Purkinje cell (primary cell): ENCODE results near the gene MTA2. TPM values are rescaled to one million over a fixed set of nuclear protein-coding genes. Genes with fewer than 3 reads are reported as not detected.

Source experiments
- polyA plus RNA-seq: library from polyadenylated mRNA; unstranded; fragments of >200 nt; fragmentation: Nextera tagmentation; gene quantifications from 2 replicates; pipeline ENCODE4 v1.2.1, GENCODE V29; 2014

The MTA2 gene
- 0.60 and 0.63 TPM in 2 replicates for polyA plus RNA-seq

DNA sequence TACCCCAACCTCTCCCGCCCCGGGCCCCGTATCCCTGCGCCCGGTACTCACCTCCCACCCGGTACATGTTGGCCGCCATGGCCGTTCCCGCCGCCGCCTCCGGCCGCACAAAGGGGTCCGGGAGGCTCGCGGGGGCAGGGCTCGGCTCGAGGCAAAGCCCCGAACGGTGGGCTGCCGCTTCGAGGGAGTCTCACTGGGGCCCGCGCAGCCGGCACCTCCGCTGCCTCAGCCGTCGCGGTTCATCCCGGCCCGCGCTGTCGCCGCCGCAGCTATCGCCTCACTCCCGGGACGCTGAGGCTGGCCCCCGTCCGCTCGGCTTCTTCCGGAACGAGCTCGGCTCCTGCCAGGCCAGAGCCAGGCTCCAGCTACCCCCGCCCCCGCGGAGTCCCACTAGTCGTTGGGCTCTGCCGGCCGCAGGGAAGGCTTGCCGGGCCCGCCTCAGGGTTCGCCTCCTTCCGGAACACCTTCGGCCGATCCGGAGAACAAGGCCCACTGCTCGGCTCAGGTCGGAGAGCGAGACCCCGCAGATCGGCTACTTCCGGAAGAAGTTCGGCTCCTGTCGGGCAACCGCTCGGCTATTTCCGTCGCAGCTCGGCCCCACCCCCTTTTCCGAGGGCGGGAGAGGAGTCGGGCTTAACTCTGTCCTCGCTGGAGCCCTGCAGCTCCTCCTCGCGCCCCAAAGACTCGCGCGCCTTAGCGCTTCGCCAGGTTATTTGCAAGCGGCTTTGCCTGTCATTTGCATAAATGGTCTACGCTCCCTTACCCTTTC lies at the start of gene MTA2:
MTA2 (minus strand) TSS at position 494 of the 769 bp plus-strand sequence; CDS start at position 79, 415 bp downstream.

DNA sequence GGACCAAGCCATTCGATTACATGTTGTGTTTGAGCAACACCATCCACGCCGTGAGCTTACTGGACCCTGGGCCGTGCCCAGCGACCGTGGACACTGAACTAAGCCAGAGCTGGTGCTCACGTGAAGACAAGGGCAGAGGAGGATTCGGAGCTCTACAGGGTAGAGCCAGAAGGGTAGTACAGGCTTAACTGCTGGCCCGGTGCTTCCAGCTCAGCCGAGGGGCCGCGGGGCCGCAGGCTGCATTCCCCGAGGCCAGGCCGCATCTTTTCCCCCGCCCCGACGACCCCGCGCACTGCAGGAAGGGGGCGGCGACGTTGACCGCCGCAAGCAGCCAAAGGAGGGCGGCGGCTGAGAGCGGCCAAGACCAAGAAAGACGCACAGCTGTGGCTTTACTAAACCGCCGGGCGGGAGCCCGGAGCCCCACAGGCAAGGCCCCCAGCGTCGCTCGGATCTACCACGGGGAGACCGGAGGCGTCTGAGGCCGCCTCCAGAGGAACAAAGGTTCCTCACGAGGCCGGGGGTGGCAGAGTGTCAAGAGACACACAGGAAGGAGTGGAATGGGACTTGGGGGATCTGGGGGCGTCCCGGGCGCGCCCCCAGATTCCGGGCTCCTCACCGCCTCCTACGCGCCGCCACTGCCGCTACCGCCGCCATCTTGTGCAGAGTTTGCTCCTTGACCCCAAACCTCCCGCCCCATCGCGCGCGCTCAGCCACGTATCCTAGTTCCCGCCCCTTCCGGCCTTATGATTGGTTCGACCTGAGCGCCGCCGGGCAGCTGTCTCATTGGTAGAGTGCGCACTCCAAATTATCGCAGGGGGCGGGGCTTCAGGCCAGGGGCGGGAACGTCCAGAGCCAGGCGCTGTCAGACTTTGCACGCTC lies 44.5 kb upstream of the MTA2 start, which contains the start of gene GANAB:
GANAB (minus strand) TSS at position 668 of the 879 bp plus-strand sequence; CDS start at position 654, 14 bp downstream.

DNA sequence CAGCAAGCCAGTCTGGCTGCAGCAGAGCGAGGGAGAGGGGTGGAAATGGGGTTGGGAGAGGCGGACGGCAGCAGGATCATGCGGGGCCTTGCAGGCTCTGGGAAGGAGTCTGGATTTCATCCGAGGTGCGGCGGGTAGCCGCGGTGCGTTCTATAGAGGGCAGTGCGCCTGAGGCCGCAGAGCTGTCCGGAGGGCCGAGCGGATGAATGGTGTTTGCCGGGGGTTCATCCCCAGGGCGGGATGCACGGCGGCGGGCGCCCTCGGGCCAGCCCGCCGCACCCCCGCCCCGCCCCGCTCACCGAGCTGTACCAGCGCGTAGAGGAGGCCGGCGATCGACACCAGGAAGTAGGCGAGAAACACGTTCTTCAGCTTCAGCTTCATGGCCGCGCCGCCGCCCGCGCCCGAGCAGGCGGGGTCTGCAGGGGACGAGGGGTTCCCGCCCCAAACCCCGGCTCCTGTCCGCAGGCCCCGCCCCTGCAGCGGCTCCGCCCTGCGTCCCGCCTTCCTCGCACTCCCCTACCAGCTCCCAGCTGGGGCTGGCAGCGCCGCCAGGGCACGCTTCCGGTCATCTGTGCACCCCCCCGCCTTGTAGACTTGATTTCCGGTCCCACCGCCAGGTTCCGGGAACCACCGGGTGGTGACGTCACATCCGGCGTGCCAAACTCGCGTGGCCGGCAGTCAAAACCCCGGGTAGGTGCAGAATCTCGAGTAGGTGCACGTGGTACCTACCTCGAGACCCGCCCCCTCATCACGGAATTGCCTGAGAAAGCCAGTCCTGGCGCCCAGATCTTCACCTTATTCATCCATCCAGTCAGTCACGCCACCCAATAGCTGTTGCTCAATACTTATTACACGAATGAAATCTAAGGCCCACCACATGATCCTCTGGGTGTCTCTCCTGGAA lies 20.2 kb upstream of the MTA2 start, which contains the start of gene B3GAT3:
B3GAT3 (minus strand) TSS at position 420 of the 904 bp plus-strand sequence; CDS start at position 381, 39 bp downstream.

GRCh38 chr11:62612366-62613290 lies 11.0 kb upstream of the MTA2 start, which contains the start of the genes EML3 and ROM1:
EML3 (minus strand) TSS chr11:62612775; CDS start chr11:62612457, 318 bp downstream.
ROM1 (plus strand) TSS chr11:62613257; CDS start chr11:62613282, 25 bp downstream.

GRCh38 chr11:62591448-62592145 lies 10.1 kb downstream of the MTA2 start, which contains the start of gene TUT1:
TUT1 (minus strand) TSS chr11:62591523; CDS start chr11:62591485, 38 bp downstream.

DNA sequence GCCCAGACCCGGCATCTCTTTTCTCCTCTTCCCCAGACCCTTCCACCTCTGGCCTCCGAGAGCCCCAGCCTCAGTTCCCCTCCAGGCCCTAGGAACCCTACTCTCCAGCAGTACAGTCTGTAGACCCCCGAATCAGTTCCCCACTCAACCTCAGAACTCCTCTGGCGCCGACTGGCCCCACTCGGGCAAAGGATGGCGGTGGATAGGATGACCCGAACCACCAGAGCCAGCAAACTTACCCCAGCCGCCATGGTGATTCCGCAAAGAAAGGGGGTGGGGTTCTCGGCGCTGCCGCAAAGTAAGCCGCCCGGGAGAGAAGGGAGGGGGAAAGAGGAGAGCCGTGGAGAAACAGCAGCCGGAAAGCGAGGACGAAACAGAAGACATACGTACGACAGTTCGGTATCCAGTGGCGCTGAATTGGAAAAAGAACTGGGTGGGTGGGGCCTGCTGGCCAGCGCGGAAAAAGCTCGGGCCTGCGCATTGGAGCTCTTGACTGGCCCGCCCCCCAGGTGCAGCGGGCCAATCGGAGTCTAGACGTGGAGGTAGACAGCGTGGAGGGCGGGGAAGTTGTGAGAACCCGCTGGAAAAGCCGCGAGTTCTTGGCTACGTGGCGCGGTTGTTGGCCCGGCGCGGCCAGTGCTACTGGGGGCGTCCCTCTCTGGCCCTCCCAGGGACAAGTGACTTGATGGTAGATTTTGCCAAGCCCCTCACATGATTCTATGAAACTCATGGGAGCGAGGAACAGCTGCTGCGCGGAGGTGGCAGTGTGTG lies 27.9 kb downstream of the MTA2 start, which contains the start of gene EEF1G:
EEF1G (minus strand) TSS at position 300 of the 771 bp plus-strand sequence; CDS start at position 251, 49 bp downstream.

GRCh38 chr11:62546244-62546928 lies 55.3 kb downstream of the MTA2 start, which contains the start of gene AHNAK:
AHNAK (minus strand) TSS chr11:62546806; CDS start chr11:62536098, 10,708 bp downstream.

Other genes starting within 250 kb of the MTA2 start
- gene SCGB1A1, start 182.8 kb downstream of the MTA2 start, polyA plus RNA-seq, result not detected in 2 replicates
- 0.73 and 2.8 TPM in 2 replicates for gene AHNAK, start 55.1 kb downstream of the MTA2 start, polyA plus RNA-seq
- gene EEF1G, start 28.0 kb downstream of the MTA2 start, polyA plus RNA-seq, result 108 and 114 TPM in 2 replicates
- gene TUT1, start 10.3 kb downstream of the MTA2 start, polyA plus RNA-seq, result 0.19 and 2.8 TPM in 2 replicates
- not detected in 2 replicates for gene EML3, start 10.9 kb upstream of the MTA2 start, polyA plus RNA-seq
- gene ROM1, start 11.4 kb upstream of the MTA2 start, polyA plus RNA-seq, result 0.29 TPM in 1 of 2 replicates, not detected in the other
- 6.0 and 19.2 TPM in 2 replicates for gene B3GAT3, start 20.1 kb upstream of the MTA2 start, polyA plus RNA-seq
- 3.9 and 6.3 TPM in 2 replicates for gene GANAB, start 44.7 kb upstream of the MTA2 start, polyA plus RNA-seq
- gene INTS5, start 51.4 kb upstream of the MTA2 start, polyA plus RNA-seq, result 1.1 and 1.3 TPM in 2 replicates
- gene C11orf98, start 63.3 kb upstream of the MTA2 start, polyA plus RNA-seq, result 82.2 and 95.4 TPM in 2 replicates
- gene CSKMT, start 63.4 kb upstream of the MTA2 start, polyA plus RNA-seq, result 5.4 and 7.2 TPM in 2 replicates
- 3.4 and 3.8 TPM in 2 replicates for gene UQCC3, start 69.8 kb upstream of the MTA2 start, polyA plus RNA-seq
- 2.2 TPM in 1 of 2 replicates, not detected in the other for gene LBHD1, start 70.4 kb upstream of the MTA2 start, polyA plus RNA-seq
- gene UBXN1, start 77.2 kb upstream of the MTA2 start, polyA plus RNA-seq, result 29.6 and 45.3 TPM in 2 replicates
- not detected in 2 replicates for gene LRRN4CL, start 87.7 kb upstream of the MTA2 start, polyA plus RNA-seq
- gene BSCL2, start 105.6 kb upstream of the MTA2 start, polyA plus RNA-seq, result 511 and 550 TPM in 2 replicates
- gene GNG3, start 105.8 kb upstream of the MTA2 start, polyA plus RNA-seq, result 926 and 1,510 TPM in 2 replicates
- gene HNRNPUL2, start 125.6 kb upstream of the MTA2 start, polyA plus RNA-seq, result 6.1 and 11.6 TPM in 2 replicates
- 39.6 and 42.1 TPM in 2 replicates for gene TTC9C, start 126.6 kb upstream of the MTA2 start, polyA plus RNA-seq
- 3.5 and 3.6 TPM in 2 replicates for gene ZBTB3, start 152.3 kb upstream of the MTA2 start, polyA plus RNA-seq
- 167 and 208 TPM in 2 replicates for gene POLR2G, start 159.7 kb upstream of the MTA2 start, polyA plus RNA-seq
- 0.15 and 1.2 TPM in 2 replicates for gene TAF6L, start 169.5 kb upstream of the MTA2 start, polyA plus RNA-seq
- gene TMEM179B, start 185.5 kb upstream of the MTA2 start, polyA plus RNA-seq, result 19.7 and 23.2 TPM in 2 replicates
- 12.5 and 20.4 TPM in 2 replicates for gene TMEM223, start 190.1 kb upstream of the MTA2 start, polyA plus RNA-seq
- gene NXF1, start 203.6 kb upstream of the MTA2 start, polyA plus RNA-seq, result 25.0 and 31.8 TPM in 2 replicates
- gene STX5, start 230.2 kb upstream of the MTA2 start, polyA plus RNA-seq, result 5.0 and 5.3 TPM in 2 replicates
- gene TEX54, start 231.0 kb upstream of the MTA2 start, polyA plus RNA-seq, result not detected in 2 replicates
- 11.6 and 16.4 TPM in 2 replicates for gene WDR74, start 237.7 kb upstream of the MTA2 start, polyA plus RNA-seq